ENCODE results near the gene CAPN10. TPM values are rescaled to one million over a fixed set of nuclear protein-coding genes. Genes with fewer than 3 reads are reported as not detected.
A peak's percentile ranks its signal among the peaks of the same experiment; 100 is the strongest.

The CAPN10 gene
- total and polyA plus RNA-seq, 2 donors from 2014 or later: 26.3 to 50.9 TPM

- Histone ChIP-seq H3K36me3 (ENCODE audit: control insufficient read depth in 2 of 3, insufficient read depth in 3 of 3, low read length in 3 of 3) (no peaks in the 10 kb centered on the region), H3K27me3 (ENCODE audit: control insufficient read depth, insufficient read depth, low read length) (no peaks in the 10 kb centered on the region), H3K4me1 (ENCODE audit: control insufficient read depth in 2 of 3, insufficient read depth in 2 of 3, low read depth in 1 of 3, low read length in 3 of 3) (no peaks in the 10 kb centered on the region), H3K27ac (ENCODE audit: low read depth in 2 of 2, low read length in 2 of 2) (no peak overlapping the region), H3K4me3 (ENCODE audit: low read length in 3 of 3) (no peak overlapping the region), H3K9ac (ENCODE audit: low read length in 3 of 3) (no peak overlapping the region), H3K9me3 (ENCODE audit: control insufficient read depth in 2 of 3, insufficient read depth in 1 of 3, low read length in 3 of 3) (peaks cover 0 to 3% (median 0%) of the 10 kb centered on the region in 3 donors)
- FAIRE-seq: no peak
- no peak for DNase-seq
- TF ChIP-seq CTCF (IDR thresholded peaks at IDR 0.05; ENCODE audit: borderline replicate concordance, extremely low read depth, insufficient read depth): no peak
- intact Hi-C loops (cut with DNase I): no loop called here
Observed at GRCh38 chr2:240632306-240632721, 45.8 kb downstream of the CAPN10 start.

- FAIRE-seq: no peak
- no peak overlapping the region for H3K9ac ChIP-seq (ENCODE audit: low read length in 3 of 3)
- DNase-seq: peak in 1 of 5 donors; percentile 59
- peaks cover 0 to 3% (median 0%) of the 10 kb centered on the region in 3 donors for H3K9me3 ChIP-seq (ENCODE audit: control insufficient read depth in 2 of 3, insufficient read depth in 1 of 3, low read length in 3 of 3)
- TF ChIP-seq CTCF (IDR thresholded peaks at IDR 0.05; ENCODE audit: borderline replicate concordance, extremely low read depth, insufficient read depth): no peak
- no peaks in the 10 kb centered on the region for H3K4me1 ChIP-seq (ENCODE audit: control insufficient read depth in 2 of 3, insufficient read depth in 2 of 3, low read depth in 1 of 3, low read length in 3 of 3)
- intact Hi-C loops (cut with DNase I): no loop called here
- no peak overlapping the region for H3K4me3 ChIP-seq (ENCODE audit: low read length in 3 of 3)
- H3K36me3 ChIP-seq (ENCODE audit: control insufficient read depth in 2 of 3, insufficient read depth in 3 of 3, low read length in 3 of 3): no peaks in the 10 kb centered on the region
- H3K27me3 ChIP-seq (ENCODE audit: control insufficient read depth, insufficient read depth, low read length): no peaks in the 10 kb centered on the region
- no peak overlapping the region for H3K27ac ChIP-seq (ENCODE audit: low read depth in 2 of 2, low read length in 2 of 2)
Observed at GRCh38 chr2:240635121-240635997, 48.8 kb downstream of the CAPN10 start.

- intact Hi-C loops (cut with DNase I): no loop called here
Observed at GRCh38 chr2:240635998-240636547, 49.5 kb downstream of the CAPN10 start.

More at GRCh38 chr2:240635998-240636547, 49.5 kb downstream of the CAPN10 start:
- no peaks in the 10 kb centered on the region for H3K4me1 ChIP-seq (ENCODE audit: control insufficient read depth in 2 of 3, insufficient read depth in 2 of 3, low read depth in 1 of 3, low read length in 3 of 3)
- peaks cover 0 to 3% (median 0%) of the 10 kb centered on the region in 3 donors for H3K9me3 ChIP-seq (ENCODE audit: control insufficient read depth in 2 of 3, insufficient read depth in 1 of 3, low read length in 3 of 3)
- H3K27ac ChIP-seq (ENCODE audit: low read depth in 2 of 2, low read length in 2 of 2): no peak overlapping the region
- H3K4me3 ChIP-seq (ENCODE audit: low read length in 3 of 3): no peak overlapping the region
- no peaks in the 10 kb centered on the region for H3K36me3 ChIP-seq (ENCODE audit: control insufficient read depth in 2 of 3, insufficient read depth in 3 of 3, low read length in 3 of 3)
- H3K9ac ChIP-seq (ENCODE audit: low read length in 3 of 3): no peak overlapping the region
- DNase-seq: no peak
- no peaks in the 10 kb centered on the region for H3K27me3 ChIP-seq (ENCODE audit: control insufficient read depth, insufficient read depth, low read length)
- TF ChIP-seq CTCF (IDR thresholded peaks at IDR 0.05; ENCODE audit: borderline replicate concordance, extremely low read depth, insufficient read depth): no peak
- no peak for FAIRE-seq
